HG03521 (cell line): ENCODE data around the gene TM9SF4.
"Not testable (repeated sequence)": the region's sequence is repeated elsewhere in the genome, so short reads cannot be mapped to it uniquely, and the experiment has no call there.

Experiments used
- ATAC-seq: cut with Tn5 transposase; IDR thresholded peaks from one replicate; pipeline ENCODE4 v1.9.1; 2021; ENCODE audit warnings: mild to moderate bottlenecking, moderate library complexity; ENCODE audit not compliant: unreplicated experiment

TM9SF4 gene

GRCh38 chr20:32155017-32155981 is 45.8 kb downstream of the TM9SF4 start:
- ATAC-seq: no peak

- ATAC-seq: no peak
Observed at GRCh38 chr20:32157611-32158010, 48.1 kb downstream of the TM9SF4 start.

GRCh38 chr20:32158351-32158750 is 48.8 kb downstream of the TM9SF4 start:
- no peak for ATAC-seq

GRCh38 chr20:32158943-32159660 is 49.6 kb downstream of the TM9SF4 start:
- no peak for ATAC-seq

GRCh38 chr20:32159766-32160221 is 50.3 kb downstream of the TM9SF4 start:
- no peak for ATAC-seq

GRCh38 chr20:32160341-32160740 is 50.8 kb downstream of the TM9SF4 start:
- no peak for ATAC-seq

- no peak for ATAC-seq
Observed at GRCh38 chr20:32162351-32162750, 52.8 kb downstream of the TM9SF4 start.

GRCh38 chr20:32163951-32164350 is 54.4 kb downstream of the TM9SF4 start:
- no peak for ATAC-seq

GRCh38 chr20:32164984-32165735 is 55.6 kb downstream of the TM9SF4 start:
- ATAC-seq: no peak

GRCh38 chr20:32165836-32166545 is 56.5 kb downstream of the TM9SF4 start:
- ATAC-seq: no peak

GRCh38 chr20:32167552-32167951 is 58.0 kb downstream of the TM9SF4 start:
- no peak for ATAC-seq

- no peak for ATAC-seq
Observed at GRCh38 chr20:32168184-32168910, 58.8 kb downstream of the TM9SF4 start.

- not testable (repeated sequence) for ATAC-seq
Observed at GRCh38 chr20:32177696-32178095, 68.2 kb downstream of the TM9SF4 start.

- ATAC-seq: no peak
Observed at GRCh38 chr20:32179515-32179914, 70.0 kb downstream of the TM9SF4 start.

GRCh38 chr20:32179934-32180333 is 70.4 kb downstream of the TM9SF4 start:
- ATAC-seq: no peak

- no peak for ATAC-seq
Observed at GRCh38 chr20:32181606-32182005, 72.1 kb downstream of the TM9SF4 start.

GRCh38 chr20:32183947-32184635 is 74.6 kb downstream of the TM9SF4 start:
- no peak for ATAC-seq

GRCh38 chr20:32184961-32185603 is 75.6 kb downstream of the TM9SF4 start:
- ATAC-seq: no peak

GRCh38 chr20:32186506-32186905 is 77.0 kb downstream of the TM9SF4 start:
- no peak for ATAC-seq
